HG02943 (cell line): ENCODE results near the gene C2CD4B.

Experiments used
- ATAC-seq: cut with Tn5 transposase; IDR thresholded peaks from one replicate; pipeline ENCODE4 v1.9.1; 2021; ENCODE audit warnings: mild to moderate bottlenecking, low read depth, moderate library complexity; ENCODE audit not compliant: unreplicated experiment

Gene C2CD4B

GRCh38 chr15:62120776-62121175 lies 44.3 kb downstream of the C2CD4B start:
- no peak for ATAC-seq

- ATAC-seq = no peak
Observed at GRCh38 chr15:62119874-62120273, 45.2 kb downstream of the C2CD4B start.

- no peak for ATAC-seq
Observed at GRCh38 chr15:62119227-62119864, 45.7 kb downstream of the C2CD4B start.

GRCh38 chr15:62118520-62119226 lies 46.4 kb downstream of the C2CD4B start:
- no peak for ATAC-seq

- ATAC-seq = no peak
Observed at GRCh38 chr15:62115847-62116246, 49.2 kb downstream of the C2CD4B start.
